ENCODE measurements around the gene KLC1.

KLC1 gene

DNA sequence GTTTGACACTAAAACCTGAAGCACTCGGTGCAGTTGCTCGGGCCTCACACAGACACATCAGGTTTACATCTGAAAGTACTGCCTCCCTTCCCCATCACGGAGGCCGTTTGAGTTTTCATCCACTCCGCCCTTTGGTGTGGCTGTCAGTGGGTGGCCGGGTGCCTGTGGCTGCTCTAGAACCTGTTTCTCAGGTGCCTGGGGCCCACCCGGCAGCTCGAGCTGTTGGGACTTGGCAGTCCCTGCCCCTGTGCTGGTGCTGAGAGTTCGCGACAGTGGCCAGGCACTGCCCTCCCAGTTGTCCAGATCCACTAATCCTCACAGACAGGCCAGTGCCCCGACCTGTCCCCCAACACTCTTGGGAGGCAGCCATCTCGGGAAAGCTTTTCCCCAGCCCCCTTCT lies 63.9 kb downstream of the KLC1 start:
- Histone ChIP-seq H3K27me3 (ENCODE audit: low read length) (no peaks in the 10 kb centered on the region), H3F3A (ENCODE audit: insufficient read depth) (peaks cover 59% of the 10 kb centered on the region), H3K36me3 (ENCODE audit: low read length) (peaks cover under 1% of the 10 kb centered on the region; the same call in 1 of the 2 replicates), H3K4me2 (ENCODE audit: low read depth, low read length, poor library complexity, severe bottlenecking) (peak overlapping the region; percentile 71), H3K4me3 (ENCODE audit: insufficient read depth, low read length, poor library complexity, severe bottlenecking) (peak overlapping the region; percentile 25), H3K79me2 (ENCODE audit: insufficient read depth, low read length) (no peaks in the 10 kb centered on the region), H3K9ac (ENCODE audit: low read length) (peak overlapping the region; percentile 52), H4K20me1 (ENCODE audit: low read depth, low read length) (no peaks in the 10 kb centered on the region), H3K9me3 (ENCODE audit: insufficient read depth, low read length) (no peaks in the 10 kb centered on the region), H3K9me2 (replicated peaks; ENCODE audit: insufficient read depth, low read length) (no peaks in the 10 kb centered on the region), H2AFZ (ENCODE audit: low read depth, low read length, severe bottlenecking) (no peak overlapping the region), H3K27ac (ENCODE audit: low read depth, low read length) (peak overlapping the region; percentile 93)
- no peak for TF ChIP-seq EZH2phosphoT487 (conservative IDR thresholded peaks at IDR 0.05; ENCODE audit: low read length)
- TF ChIP-seq, protein P1, sequence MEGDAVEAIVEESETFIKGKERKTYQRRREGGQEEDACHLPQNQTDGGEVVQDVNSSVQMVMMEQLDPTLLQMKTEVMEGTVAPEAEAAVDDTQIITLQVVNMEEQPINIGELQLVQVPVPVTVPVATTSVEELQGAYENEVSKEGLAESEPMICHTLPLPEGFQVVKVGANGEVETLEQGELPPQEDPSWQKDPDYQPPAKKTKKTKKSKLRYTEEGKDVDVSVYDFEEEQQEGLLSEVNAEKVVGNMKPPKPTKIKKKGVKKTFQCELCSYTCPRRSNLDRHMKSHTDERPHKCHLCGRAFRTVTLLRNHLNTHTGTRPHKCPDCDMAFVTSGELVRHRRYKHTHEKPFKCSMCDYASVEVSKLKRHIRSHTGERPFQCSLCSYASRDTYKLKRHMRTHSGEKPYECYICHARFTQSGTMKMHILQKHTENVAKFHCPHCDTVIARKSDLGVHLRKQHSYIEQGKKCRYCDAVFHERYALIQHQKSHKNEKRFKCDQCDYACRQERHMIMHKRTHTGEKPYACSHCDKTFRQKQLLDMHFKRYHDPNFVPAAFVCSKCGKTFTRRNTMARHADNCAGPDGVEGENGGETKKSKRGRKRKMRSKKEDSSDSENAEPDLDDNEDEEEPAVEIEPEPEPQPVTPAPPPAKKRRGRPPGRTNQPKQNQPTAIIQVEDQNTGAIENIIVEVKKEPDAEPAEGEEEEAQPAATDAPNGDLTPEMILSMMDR (IDR thresholded peaks at IDR 0.05; ENCODE audit: insufficient read depth, low read length, poor library complexity, severe bottlenecking), result no peak

DNA sequence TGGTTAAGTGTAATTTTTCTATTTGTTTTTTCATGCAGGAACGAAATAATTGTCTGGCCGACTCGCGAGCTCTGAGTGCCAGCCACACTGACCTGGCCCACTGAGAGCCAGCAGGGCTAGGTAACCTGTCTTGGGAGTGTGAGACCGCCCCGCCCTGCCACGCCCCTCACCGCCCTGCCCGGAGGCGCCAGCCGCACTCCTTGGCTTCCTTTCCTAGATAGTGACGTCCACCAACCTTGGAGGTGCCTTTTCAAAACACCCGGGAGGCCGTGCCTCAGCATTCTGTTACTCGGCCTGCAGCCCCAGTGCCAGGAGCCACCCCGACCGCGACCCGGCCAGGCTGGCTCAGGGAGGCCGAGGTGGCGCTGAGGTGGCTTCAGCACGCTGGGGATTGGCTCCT lies 64.5 kb downstream of the KLC1 start:
- no peaks in the 10 kb centered on the region for H3K27me3 ChIP-seq (ENCODE audit: low read length)
- H3K4me3 ChIP-seq (ENCODE audit: insufficient read depth, low read length, poor library complexity, severe bottlenecking), result no peak overlapping the region
- H4K20me1 ChIP-seq (ENCODE audit: low read depth, low read length), result no peaks in the 10 kb centered on the region
- H3K9me2 ChIP-seq (replicated peaks; ENCODE audit: insufficient read depth, low read length), result no peaks in the 10 kb centered on the region
- peak overlapping the region; percentile 71 for H3K4me2 ChIP-seq (ENCODE audit: low read depth, low read length, poor library complexity, severe bottlenecking)
- H3K36me3 ChIP-seq (ENCODE audit: low read length), result no peaks in the 10 kb centered on the region
- no peaks in the 10 kb centered on the region for H3K9me3 ChIP-seq (ENCODE audit: insufficient read depth, low read length)
- no peak overlapping the region for H3K9ac ChIP-seq (ENCODE audit: low read length)
- no peak overlapping the region for H2AFZ ChIP-seq (ENCODE audit: low read depth, low read length, severe bottlenecking)
- H3F3A ChIP-seq (ENCODE audit: insufficient read depth), result peaks cover 63% of the 10 kb centered on the region
- no peak for TF ChIP-seq EZH2phosphoT487 (conservative IDR thresholded peaks at IDR 0.05; ENCODE audit: low read length)
- TF ChIP-seq, protein P1 (IDR thresholded peaks at IDR 0.05; ENCODE audit: insufficient read depth, low read length, poor library complexity, severe bottlenecking), result no peak
- no peaks in the 10 kb centered on the region for H3K79me2 ChIP-seq (ENCODE audit: insufficient read depth, low read length)
- peak overlapping the region; percentile 93 for H3K27ac ChIP-seq (ENCODE audit: low read depth, low read length)

DNA sequence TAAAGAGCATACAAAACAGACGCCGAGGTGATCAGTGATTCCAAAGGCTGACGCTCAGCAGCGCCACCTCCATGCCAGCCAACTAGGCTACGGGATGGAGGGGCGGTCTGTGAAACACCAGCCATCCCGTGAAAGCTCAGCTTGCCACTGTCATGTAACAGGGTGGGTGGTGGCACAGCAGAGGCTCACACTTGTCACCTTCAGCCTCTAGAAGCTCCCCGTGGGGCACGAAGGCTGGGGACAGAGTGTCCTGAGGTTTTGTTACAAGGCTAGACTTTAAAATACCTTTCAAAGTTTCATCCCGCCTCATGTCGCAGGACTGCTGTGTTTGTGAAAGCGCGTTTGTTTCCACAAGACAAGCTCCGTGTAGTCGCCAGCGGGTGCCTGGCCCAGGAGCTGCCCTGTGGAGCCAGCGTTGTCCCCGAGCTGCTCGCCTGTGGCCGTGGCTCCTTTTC lies 65.6 kb downstream of the KLC1 start:
- no peaks in the 10 kb centered on the region for H3K79me2 ChIP-seq (ENCODE audit: insufficient read depth, low read length)
- H3K9me3 ChIP-seq (ENCODE audit: insufficient read depth, low read length), result no peaks in the 10 kb centered on the region
- no peaks in the 10 kb centered on the region for H3K9me2 ChIP-seq (replicated peaks; ENCODE audit: insufficient read depth, low read length)
- no peak overlapping the region for H3K4me3 ChIP-seq (ENCODE audit: insufficient read depth, low read length, poor library complexity, severe bottlenecking)
- no peak overlapping the region for H3K9ac ChIP-seq (ENCODE audit: low read length)
- no peak overlapping the region for H2AFZ ChIP-seq (ENCODE audit: low read depth, low read length, severe bottlenecking)
- H3K27me3 ChIP-seq (ENCODE audit: low read length), result no peaks in the 10 kb centered on the region
- peaks cover 69% of the 10 kb centered on the region for H3F3A ChIP-seq (ENCODE audit: insufficient read depth)
- peak overlapping the region; percentile 95 for H3K27ac ChIP-seq (ENCODE audit: low read depth, low read length)
- no peaks in the 10 kb centered on the region for H3K36me3 ChIP-seq (ENCODE audit: low read length)
- H4K20me1 ChIP-seq (ENCODE audit: low read depth, low read length), result no peaks in the 10 kb centered on the region
- TF ChIP-seq, protein P1 (IDR thresholded peaks at IDR 0.05; ENCODE audit: insufficient read depth, low read length, poor library complexity, severe bottlenecking), result no peak
- TF ChIP-seq EZH2phosphoT487 (conservative IDR thresholded peaks at IDR 0.05; ENCODE audit: low read length), result no peak
- peak overlapping the region; percentile 55 for H3K4me2 ChIP-seq (ENCODE audit: low read depth, low read length, poor library complexity, severe bottlenecking)

All from SU-DHL-6 (cell line).